GM23338 (cell line): ENCODE results near the gene AASDH.

Source experiments
- CREB1 ChIP-seq: fragments of 250-450 bp; sonication (Bioruptor Pico); IDR thresholded peaks from 2 replicates; pipeline ENCODE4 v1.5.0; 2020; ENCODE audit warnings: low read depth, mild to moderate bottlenecking, moderate library complexity
- CTCF ChIP-seq, 2 experiments: fragments of 200-600 bp in 1 of 2; sonication (generic) in 1 of 2; conservative IDR thresholded peaks; 2 replicates each; pipeline versions ENCODE4 v1.5.1 to v1.6.1; 2016 to 2017; ENCODE audit warnings: antibody characterized with exemption in 2 of 2, low read depth in 2 of 2, mild to moderate bottlenecking in 2 of 2, moderate library complexity in 1 of 2
- EZH2 ChIP-seq: fragments of 200-600 bp; sonication (generic); IDR thresholded peaks from one replicate; pipeline ENCODE4 v1.8.0; 2017; ENCODE audit warnings: antibody characterized with exemption, mild to moderate bottlenecking, low read depth; ENCODE audit not compliant: unreplicated experiment

GRCh38 chr4:56388306-56388705, 1.0 kb upstream of the AASDH start:
- TF ChIP-seq CTCF (conservative IDR thresholded peaks at IDR 0.05; ENCODE audit: low read depth in 2 of 2) (no peak), EZH2 (no peak), CREB1 (CRISPR knock-in tag) (no peak)
